Measurements from ENCODE around the gene UROD.

- TF ChIP-seq, protein P1, sequence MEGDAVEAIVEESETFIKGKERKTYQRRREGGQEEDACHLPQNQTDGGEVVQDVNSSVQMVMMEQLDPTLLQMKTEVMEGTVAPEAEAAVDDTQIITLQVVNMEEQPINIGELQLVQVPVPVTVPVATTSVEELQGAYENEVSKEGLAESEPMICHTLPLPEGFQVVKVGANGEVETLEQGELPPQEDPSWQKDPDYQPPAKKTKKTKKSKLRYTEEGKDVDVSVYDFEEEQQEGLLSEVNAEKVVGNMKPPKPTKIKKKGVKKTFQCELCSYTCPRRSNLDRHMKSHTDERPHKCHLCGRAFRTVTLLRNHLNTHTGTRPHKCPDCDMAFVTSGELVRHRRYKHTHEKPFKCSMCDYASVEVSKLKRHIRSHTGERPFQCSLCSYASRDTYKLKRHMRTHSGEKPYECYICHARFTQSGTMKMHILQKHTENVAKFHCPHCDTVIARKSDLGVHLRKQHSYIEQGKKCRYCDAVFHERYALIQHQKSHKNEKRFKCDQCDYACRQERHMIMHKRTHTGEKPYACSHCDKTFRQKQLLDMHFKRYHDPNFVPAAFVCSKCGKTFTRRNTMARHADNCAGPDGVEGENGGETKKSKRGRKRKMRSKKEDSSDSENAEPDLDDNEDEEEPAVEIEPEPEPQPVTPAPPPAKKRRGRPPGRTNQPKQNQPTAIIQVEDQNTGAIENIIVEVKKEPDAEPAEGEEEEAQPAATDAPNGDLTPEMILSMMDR (IDR thresholded peaks at IDR 0.05): no peak
- no peak for TF ChIP-seq POLR2A (IDR thresholded peaks at IDR 0.05)
These were observed 7.7 kb upstream of the UROD start for GRCh38 chr1:45004281-45004920.
